Esophagus squamous epithelium (tissue), 4 donors: Measurements from ENCODE around the gene PGRMC1.

Experiments used
- POLR2A ChIP-seq, 4 donors: fragments of 450-650 bp; IDR thresholded peaks; one replicate each; pipeline ENCODE4 v1.6.1; 2017; ENCODE audit warnings: antibody characterized with exemption in 4 of 4, mild to moderate bottlenecking in 4 of 4, moderate library complexity in 3 of 4
- TF ChIP-seq, protein P1 (sequence below), 6 experiments: fragments of 450-650 bp in 4 of 6; fragments of 200-600 bp in 2 of 6; sonication (generic) in 2 of 6; IDR thresholded peaks; one replicate each; pipeline ENCODE4 v1.5.1; 2016 to 2019; ENCODE audit warnings: antibody characterized with exemption in 6 of 6, mild to moderate bottlenecking in 4 of 6, moderate library complexity in 4 of 6

GRCh38 chrX:119190091-119190681 lies 45.9 kb upstream of the PGRMC1 start:
- TF ChIP-seq, protein P1, sequence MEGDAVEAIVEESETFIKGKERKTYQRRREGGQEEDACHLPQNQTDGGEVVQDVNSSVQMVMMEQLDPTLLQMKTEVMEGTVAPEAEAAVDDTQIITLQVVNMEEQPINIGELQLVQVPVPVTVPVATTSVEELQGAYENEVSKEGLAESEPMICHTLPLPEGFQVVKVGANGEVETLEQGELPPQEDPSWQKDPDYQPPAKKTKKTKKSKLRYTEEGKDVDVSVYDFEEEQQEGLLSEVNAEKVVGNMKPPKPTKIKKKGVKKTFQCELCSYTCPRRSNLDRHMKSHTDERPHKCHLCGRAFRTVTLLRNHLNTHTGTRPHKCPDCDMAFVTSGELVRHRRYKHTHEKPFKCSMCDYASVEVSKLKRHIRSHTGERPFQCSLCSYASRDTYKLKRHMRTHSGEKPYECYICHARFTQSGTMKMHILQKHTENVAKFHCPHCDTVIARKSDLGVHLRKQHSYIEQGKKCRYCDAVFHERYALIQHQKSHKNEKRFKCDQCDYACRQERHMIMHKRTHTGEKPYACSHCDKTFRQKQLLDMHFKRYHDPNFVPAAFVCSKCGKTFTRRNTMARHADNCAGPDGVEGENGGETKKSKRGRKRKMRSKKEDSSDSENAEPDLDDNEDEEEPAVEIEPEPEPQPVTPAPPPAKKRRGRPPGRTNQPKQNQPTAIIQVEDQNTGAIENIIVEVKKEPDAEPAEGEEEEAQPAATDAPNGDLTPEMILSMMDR (IDR thresholded peaks at IDR 0.05), result no peak
- no peak for TF ChIP-seq POLR2A (IDR thresholded peaks at IDR 0.05)
